ENCODE data around the gene ITK. TPM values are rescaled to one million over a fixed set of nuclear protein-coding genes. Genes with fewer than 3 reads are reported as not detected.

The ITK gene
- total RNA-seq, 2 donors from 2014 or later: 1.6 to 2.2 TPM

DNA sequence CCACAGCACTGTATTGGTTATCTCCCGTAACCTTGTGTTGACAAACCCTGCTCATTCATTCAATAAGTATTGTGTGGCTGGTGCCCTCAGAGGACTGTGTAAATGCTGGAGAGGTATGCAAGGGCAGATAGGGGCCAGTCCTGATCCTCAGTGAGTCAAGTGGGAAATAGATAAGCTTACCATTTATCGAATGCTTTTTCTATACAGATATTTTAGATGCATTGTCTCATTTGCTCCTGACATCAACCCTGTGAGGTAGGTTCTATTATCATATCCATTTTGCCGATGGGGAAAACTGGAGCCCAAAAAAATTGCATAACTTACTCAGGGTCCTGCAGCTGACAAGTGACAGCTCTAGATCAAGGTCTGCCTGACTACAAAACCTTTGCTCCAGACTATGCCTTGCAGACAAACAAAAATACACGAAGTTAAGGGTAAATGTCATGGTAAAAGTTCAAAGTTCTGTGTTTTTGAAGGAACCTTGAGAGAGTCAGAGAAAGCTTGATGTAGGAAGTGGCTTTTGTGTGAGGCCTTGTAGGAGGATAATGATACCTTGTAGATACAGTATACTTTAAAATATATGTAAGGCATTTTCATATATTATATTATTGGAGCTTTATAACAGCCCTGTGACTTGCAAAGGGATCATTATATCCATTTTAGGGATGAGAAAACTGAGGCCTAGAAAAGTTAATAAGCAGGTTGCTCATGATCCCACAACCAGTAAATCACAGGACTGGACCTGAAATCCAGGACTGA, 107.9 kb downstream of the ITK start:
- ATAC-seq (no peak), DNase-seq (no peak)
- intact Hi-C loops (cut with DNase I): no loop called here

DNA sequence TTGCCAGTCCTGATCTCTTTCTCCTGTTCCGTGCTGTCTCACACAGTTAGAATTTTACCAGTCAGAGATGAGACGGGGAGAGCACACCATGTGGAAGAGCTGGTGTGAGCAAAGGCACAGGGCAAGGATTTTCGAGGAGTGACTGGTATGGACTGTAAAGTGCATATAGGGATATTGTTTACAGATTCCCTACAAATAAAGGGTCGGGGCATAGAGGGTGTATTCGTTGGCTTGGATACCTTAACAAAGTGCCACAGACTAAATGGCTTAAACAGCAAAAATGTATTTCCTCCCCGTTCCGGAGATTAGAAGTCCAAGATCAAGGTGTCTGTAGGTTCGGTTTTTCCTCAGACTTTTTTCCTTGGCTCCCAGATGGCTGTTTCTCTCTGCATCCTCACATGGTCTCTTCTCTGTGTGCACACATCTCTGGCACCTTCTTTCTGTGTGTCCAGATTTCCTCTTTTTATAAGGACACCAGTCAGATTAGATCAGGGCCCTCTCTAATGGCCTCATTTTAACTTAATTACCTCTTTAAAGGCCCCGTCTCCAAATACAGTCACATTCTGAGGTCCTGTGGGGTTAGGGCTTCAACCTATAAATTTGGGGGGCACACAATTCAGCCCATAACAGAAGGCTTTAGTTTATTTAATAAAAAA, 108.7 kb downstream of the ITK start:
- ATAC-seq: no peak
- intact Hi-C loops (cut with DNase I): no loop called here
- no peak for DNase-seq

- intact Hi-C loops (cut with DNase I): no loop called here
- ATAC-seq: peak; percentile 31 to 50
- no peak for DNase-seq
Measured at GRCh38 chr5:157290156-157290980, 109.7 kb downstream of the ITK start.

DNA sequence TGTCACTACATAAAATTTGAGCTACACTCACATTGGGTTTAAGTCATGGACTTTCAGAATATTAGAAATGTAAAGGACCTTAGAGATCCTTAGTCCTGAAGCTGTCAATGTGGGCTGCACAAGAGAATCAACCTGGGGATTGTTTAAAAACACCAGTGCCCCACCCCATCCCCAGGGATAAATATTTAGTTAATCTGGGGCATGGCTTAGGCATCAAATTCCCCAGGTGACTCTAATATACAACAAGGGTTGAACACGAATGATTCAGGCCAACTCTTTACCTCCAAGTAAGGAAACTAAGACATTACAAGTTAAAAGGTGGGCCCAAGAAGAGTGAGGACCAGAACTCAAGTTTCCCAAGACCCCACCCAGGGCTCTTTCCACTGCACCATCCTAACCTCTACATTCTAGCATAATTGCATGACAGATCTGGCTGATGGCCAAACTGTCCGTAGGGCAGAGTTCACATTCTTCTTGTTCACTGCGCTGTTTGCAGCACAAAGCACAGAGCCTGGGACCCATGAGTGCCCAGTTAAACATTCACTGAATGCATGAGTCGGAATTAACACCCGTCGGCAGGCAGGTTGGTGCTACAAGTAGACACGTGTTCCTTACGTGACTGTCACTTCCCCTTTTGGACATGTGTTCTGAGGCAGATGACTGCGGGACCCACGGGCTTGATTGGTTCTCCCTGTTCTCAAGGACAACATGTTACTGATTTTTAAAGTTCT, 110.5 kb downstream of the ITK start:
- ATAC-seq (peak; percentile 21 to 28), DNase-seq (no peak)
- intact Hi-C loops (cut with DNase I): no loop called here

GRCh38 chr5:157292599-157292998, 112.0 kb downstream of the ITK start:
- intact Hi-C loops (cut with DNase I): no loop called here
- DNase-seq: no peak
- ATAC-seq: no peak

GRCh38 chr5:157294407-157295091, 113.9 kb downstream of the ITK start:
- ATAC-seq (no peak), DNase-seq (no peak)
- intact Hi-C loops (cut with DNase I): no loop called here

DNA sequence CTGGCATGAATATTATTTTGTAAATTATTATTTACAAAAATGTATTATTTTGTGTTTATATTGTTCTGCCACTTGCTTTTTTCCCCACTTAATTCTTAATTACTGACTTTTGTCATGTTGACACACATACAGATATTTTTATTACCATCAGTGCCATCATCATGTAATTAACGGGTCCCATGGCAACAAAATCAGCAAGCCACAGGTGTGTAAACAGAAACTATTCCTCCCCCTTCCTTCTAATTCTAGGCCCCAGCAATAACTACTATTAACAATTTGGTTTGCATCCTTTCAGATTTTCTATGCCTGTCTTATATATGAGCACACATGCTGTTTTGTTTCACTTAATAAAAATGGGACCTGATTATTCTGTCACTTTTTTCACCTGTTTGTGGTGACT, 114.6 kb downstream of the ITK start:
- ATAC-seq: no peak
- intact Hi-C loops (cut with DNase I): no loop called here
- no peak for DNase-seq

- ATAC-seq: no peak
- DNase-seq: no peak
- intact Hi-C loops (cut with DNase I): loop anchor here in 1 of 2 donors (5.0 kb wide), 1 partner anchor 33 kb away; the partner anchor contains the start of gene CYFIP2
Measured at GRCh38 chr5:157300564-157300963, 119.9 kb downstream of the ITK start.

DNA sequence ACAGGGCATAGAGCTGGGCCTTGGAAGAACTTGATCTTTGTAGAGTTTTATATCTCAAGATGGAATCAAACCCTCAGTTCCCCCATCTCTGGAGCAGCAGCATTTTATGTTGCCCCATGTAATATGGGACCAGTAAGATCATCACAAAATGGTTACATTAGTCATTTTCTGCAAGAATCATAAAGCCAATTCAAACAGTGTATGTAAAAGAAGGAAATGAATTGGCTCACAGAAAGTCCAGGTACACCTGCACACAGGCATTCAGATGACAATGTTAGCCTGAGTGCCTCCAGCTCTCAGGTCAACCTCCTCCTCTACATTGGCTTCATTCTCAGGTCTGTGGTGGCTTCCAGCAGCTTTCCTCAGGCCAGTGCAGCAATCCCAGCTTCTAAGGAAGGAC, 120.4 kb downstream of the ITK start:
- ATAC-seq: no peak
- intact Hi-C loops (cut with DNase I): loop anchor here in 1 of 2 donors (5.0 kb wide), 1 partner anchor 34 kb away; the partner anchor contains the start of gene CYFIP2
- DNase-seq: no peak

DNA sequence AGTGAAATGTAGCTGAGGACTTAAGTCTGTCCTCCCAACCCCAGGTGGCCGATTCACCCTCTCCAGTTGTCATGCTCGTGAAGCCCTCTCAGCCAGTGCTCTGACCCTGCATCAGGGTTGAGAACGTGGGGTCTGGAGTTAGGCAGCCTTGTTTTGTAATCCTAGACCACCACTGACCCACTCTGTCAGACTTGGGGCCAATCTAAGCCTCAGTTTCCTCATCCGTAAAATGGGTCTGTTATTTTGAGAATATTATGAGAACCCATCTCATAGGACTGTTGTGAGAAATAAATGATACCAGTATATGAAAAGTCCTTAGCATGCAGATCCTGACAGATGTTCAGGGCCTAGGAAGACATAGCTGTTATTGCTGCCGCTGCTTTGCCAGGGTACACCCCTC, 122.4 kb downstream of the ITK start:
- intact Hi-C loops (cut with DNase I): loop anchor here in 1 of 2 donors (5.0 kb wide), 1 partner anchor 36 kb away; the partner anchor contains the start of gene CYFIP2
- ATAC-seq (no peak), DNase-seq (no peak)

- intact Hi-C loops (cut with DNase I): loop anchor here in 1 of 2 donors (5.0 kb wide), 1 partner anchor 36 kb away; the partner anchor contains the start of gene CYFIP2
- DNase-seq (peak; percentile 57), ATAC-seq (peak; percentile 66 to 87)
Measured at GRCh38 chr5:157303667-157304327, 123.2 kb downstream of the ITK start.

Other genes starting within 250 kb of the ITK start
- gene TIMD4, start 217.6 kb upstream of the ITK start, total RNA-seq: 1 to 10 TPM in 1 of 2 donors, under 1 TPM in 1; 0.37 to 1.5 TPM
- gene HAVCR1, start 121.7 kb upstream of the ITK start, total RNA-seq: under 1 TPM in 1 of 2 donors, not detected in 1; 0.21 TPM
- gene HAVCR2, start 71.8 kb upstream of the ITK start, total RNA-seq: 10 to 100 TPM in 1 of 2 donors, 1 to 10 TPM in 1; 5.7 to 11.4 TPM
- gene MED7, start 38.0 kb upstream of the ITK start, total RNA-seq: 1 to 10 TPM; 9.4 to 9.6 TPM
- gene GARIN3, start 14.6 kb upstream of the ITK start, total RNA-seq: not detected
- 10 to 100 TPM; 18.1 to 27.6 TPM for gene CYFIP2, start 85.3 kb downstream of the ITK start, total RNA-seq